GM08714 (cell line): ENCODE measurements around the gene PTEN.

ENCODE experiments used
- H3K4me3 ChIP-seq: fragments of 200-500 bp; sonication (Bioruptor generic); 2 replicates; pipeline ENCODE4 v1.5.1; 2014; ENCODE audit warnings: mild to moderate bottlenecking, low read length, inconsistent platforms
- ZNF274 ChIP-seq: IDR thresholded peaks from 2 replicates; pipeline ENCODE4 v1.6.1; 2012; ENCODE audit warnings: mild to moderate bottlenecking, low read depth, low read length

The PTEN gene

DNA sequence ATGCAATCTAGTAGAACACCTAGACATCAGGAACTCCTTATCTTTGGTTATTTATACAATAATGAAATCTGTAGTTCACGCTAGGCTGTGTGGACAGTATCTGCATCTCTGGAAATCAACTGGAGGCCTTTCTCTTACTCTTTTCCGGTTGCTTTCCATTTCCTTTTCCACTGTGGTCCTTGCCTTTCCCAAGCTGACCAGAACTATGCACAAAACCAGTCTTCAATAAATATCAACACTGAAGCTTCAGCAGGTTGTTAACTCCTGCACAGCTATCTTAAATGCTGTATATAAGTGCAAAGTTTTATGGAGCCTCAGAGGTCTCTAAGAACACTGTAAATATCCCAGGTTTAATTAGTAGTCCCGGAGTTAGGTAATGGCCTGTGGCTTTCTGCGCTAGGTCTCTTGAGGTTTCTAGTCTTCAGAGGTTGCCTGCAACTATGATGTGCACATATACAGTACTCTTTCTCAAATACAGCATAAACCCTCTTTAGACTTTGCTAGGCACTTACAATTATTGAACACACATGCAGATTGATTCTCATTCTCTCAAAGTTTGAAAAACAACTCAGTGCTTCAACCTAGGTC is 2.5 kb upstream of the PTEN start:
- H3K4me3 ChIP-seq, result peak overlapping the region; percentile 90
- TF ChIP-seq ZNF274, result no peak

- TF ChIP-seq ZNF274, result no peak
These were observed 1.9 kb upstream of the PTEN start for GRCh38 chr10:87861566-87861952.

DNA sequence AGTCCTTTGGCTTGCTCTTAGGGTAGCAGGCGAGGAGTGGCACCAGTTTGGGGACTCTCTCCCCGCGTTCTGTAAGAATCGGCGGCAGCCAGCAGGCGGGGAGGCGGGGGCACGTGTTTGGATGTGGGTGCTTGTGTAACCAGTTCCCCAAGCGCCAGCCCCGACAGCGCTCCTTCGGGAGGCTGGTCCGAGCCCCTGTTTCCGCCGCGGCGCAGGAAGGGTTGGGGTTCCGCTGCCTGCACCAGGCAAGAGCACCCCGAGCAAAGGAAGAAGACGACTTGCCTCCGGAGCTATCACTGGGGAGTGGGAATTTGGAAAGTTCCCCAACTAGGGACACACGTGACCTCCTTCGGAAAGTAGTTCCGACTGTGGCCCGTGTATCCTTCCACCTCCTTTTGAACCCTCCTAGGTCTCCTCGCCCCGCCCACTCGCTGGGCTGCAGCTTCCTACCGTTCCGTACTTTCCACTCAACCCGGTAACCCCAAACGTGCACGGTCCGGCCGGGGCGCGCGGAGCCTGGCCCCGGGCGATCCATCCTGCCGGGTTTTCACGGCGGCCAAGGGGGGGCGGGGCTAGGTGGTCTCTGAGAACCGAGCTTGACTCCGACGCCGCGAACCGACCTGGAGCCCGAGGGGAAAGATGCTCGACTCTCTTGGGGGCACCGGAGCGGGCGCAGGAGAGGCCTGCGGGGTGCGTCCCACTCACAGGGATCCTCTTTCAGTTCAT is 1.3 kb upstream of the PTEN start:
- peak overlapping the region; percentile 90 for H3K4me3 ChIP-seq
- no peak for TF ChIP-seq ZNF274

More at GRCh38 chr10:87861566-87861952, 1.9 kb upstream of the PTEN start:
- H3K4me3 ChIP-seq, result peak overlapping the region; percentile 90; the same call in 1 of the 2 replicates

DNA sequence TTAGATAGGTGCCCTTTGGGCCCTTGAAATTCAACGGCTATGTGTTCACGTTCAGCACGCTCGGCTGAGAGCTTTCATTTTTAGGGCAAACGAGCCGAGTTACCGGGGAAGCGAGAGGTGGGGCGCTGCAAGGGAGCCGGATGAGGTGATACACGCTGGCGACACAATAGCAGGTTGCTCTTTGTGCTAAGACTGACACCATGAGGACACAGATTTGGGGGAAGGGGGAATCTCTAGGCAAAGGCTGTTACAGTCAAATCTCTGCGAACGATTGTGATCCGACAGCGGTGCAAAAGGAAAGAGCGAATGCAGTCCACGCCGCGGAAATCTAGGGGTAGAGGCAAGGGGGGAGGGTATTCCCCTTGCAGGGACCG is 759 bp upstream of the PTEN start:
- no peak for TF ChIP-seq ZNF274
- H3K4me3 ChIP-seq, result peak overlapping the region; percentile 90

- H3K4me3 ChIP-seq, result peak overlapping the region; percentile 90
These were observed 598 bp downstream of the PTEN start for GRCh38 chr10:87863951-87864495.

- peak overlapping the region; percentile 90 for H3K4me3 ChIP-seq
- no peak for TF ChIP-seq ZNF274
These were observed 1.2 kb downstream of the PTEN start for GRCh38 chr10:87864496-87865059.

- H3K4me3 ChIP-seq, result peak overlapping the region; percentile 90; the same call in 1 of the 2 replicates
- no peak for TF ChIP-seq ZNF274
These were observed 1.9 kb downstream of the PTEN start for GRCh38 chr10:87865241-87865881.

DNA sequence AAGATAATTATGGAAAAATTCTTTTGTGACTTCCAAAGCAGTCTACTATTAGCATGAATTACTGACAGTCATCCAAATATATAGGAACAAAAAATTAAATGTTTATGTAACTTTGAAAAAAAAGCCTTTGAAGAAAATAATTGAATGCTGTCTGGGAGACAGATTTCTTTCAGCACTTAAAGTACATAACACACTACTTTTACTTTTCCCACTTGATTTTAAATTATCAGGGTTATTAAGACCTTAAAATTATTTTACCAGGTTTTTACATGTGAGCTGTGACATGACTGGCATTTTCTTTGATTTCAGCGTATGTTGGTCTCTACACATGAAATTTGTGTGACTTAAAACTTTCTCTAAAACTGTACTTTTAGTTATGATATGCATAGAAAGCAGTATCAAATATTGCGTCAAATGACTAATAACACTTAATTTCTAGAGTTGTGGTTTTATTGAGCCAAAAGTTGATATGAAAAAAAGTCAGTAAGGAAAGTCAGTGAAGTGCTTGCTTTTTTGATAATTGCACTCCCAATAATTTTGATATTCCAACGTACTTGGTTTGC is 3.1 kb downstream of the PTEN start:
- H3K4me3 ChIP-seq, result peak overlapping the region; percentile 90; the same call in 1 of the 2 replicates
- no peak for TF ChIP-seq ZNF274

- peak overlapping the region; percentile 90; the same call in 1 of the 2 replicates for H3K4me3 ChIP-seq
- TF ChIP-seq ZNF274, result no peak
These were observed 4.0 kb downstream of the PTEN start for GRCh38 chr10:87867453-87867852.

DNA sequence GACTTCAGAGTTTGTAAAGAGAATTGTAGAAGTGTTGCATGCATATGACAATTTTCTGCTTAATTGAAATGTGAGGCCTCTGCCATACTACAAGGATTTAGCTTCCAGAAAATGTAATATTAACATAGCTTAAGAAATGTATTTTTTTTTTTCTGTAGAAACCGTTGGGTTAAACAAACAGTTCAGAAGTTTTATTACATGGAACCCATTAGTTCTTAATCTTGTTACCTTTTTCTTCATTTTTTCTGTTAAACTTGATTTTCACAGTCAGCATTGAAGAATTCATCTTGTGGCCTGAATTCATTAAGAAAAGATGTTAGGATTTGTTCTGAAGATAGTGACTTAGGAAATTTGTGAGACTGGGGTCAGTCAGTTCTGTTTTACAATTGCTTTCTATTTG is 4.9 kb downstream of the PTEN start:
- no peak for TF ChIP-seq ZNF274
- peak overlapping the region; percentile 90; the same call in 1 of the 2 replicates for H3K4me3 ChIP-seq

GRCh38 chr10:87869139-87869538 is 5.7 kb downstream of the PTEN start:
- H3K4me3 ChIP-seq, result peak overlapping the region; percentile 90

DNA sequence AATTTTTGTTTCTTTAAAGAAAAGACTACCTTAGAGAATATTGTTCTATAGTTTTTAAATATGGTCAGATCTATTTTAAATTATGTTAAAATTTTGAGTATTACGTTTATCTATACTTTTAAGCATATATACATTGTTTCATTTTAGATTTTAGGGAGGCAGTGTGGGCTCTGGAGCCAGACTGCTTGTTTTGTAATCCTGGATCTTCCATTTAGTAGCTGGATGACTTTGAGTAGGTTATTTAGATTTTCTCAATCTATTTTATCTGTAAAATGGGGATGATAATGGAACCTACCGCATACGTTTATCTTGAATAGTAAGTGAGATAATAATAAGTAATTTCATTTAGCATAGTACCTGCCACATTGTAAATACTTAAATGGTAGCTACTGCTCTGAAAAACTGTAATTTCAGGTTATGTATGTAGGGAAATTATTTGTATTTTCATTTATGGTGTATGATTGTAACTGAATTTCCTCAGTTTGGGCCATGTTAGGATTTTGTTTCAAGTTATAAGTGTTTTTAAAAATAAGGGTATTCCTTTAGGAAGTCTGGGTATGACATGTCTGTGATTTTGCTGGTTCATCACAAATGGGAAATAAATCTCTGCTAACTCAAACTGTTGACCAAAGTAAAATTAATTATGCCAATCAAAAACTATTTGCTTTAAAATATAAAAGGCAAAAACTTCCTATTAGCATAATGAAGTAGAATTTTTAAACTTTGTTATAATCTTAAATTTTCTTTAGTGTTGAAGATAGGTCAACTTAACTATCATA is 6.5 kb downstream of the PTEN start:
- no peak for TF ChIP-seq ZNF274
- peak overlapping the region; percentile 90; the same call in 1 of the 2 replicates for H3K4me3 ChIP-seq

DNA sequence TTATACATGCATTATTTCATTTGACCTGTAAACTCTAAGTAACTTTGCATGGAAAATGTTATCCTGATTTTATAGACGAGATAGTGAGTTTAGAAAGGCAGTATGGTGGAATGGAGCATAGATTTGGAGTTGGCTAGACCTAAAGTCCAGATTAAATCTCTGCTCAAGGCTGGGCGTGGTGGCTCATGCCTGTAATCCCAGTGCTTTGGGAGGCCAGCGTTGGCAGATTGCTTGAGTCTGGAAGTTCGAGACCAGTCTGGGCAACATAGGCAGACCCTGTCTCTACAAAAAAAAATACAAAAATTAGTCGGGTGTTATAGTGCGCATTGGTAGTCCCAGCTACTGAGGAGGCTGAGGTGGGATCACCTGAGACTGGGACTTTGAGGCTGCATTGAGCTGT is 9.4 kb downstream of the PTEN start:
- peak overlapping the region; percentile 13; the same call in 1 of the 2 replicates for H3K4me3 ChIP-seq

GRCh38 chr10:87873656-87874055 is 10.2 kb downstream of the PTEN start:
- peak overlapping the region; percentile 13; the same call in 1 of the 2 replicates for H3K4me3 ChIP-seq
- TF ChIP-seq ZNF274, result no peak

More for the DNA sequence above, 9.4 kb downstream of the PTEN start:
- no peak for TF ChIP-seq ZNF274
